Stimulated activated CD4-positive, alpha-beta T cell treated with anti-CD3 and anti-CD28 coated beads, Interleukin-4, amount 100 ng/mL, for 4 hours (primary cell): ENCODE measurements around the gene TRIP10.

Source experiments
- DNase-seq, 2 experiments: peaks; one replicate each; pipeline ENCODE4 v3.0.0-alpha.2; 2020

The TRIP10 gene

GRCh38 chr19:6729573-6730152 is 9.8 kb upstream of the TRIP10 start:
- no peak for DNase-seq

GRCh38 chr19:6730153-6730804 is 9.2 kb upstream of the TRIP10 start:
- peak; percentile 35 to 46 for DNase-seq

GRCh38 chr19:6730941-6731670 is 8.4 kb upstream of the TRIP10 start:
- no peak for DNase-seq

GRCh38 chr19:6731822-6732221 is 7.7 kb upstream of the TRIP10 start:
- DNase-seq = no peak

GRCh38 chr19:6732803-6733337 is 6.6 kb upstream of the TRIP10 start:
- no peak for DNase-seq

- no peak for DNase-seq
Measured at GRCh38 chr19:6733338-6734095, 6.0 kb upstream of the TRIP10 start.

- no peak for DNase-seq
Measured at GRCh38 chr19:6734096-6734696, 5.3 kb upstream of the TRIP10 start.

- DNase-seq = no peak
Measured at GRCh38 chr19:6735181-6735911, 4.1 kb upstream of the TRIP10 start.

GRCh38 chr19:6736169-6736916 is 3.1 kb upstream of the TRIP10 start:
- peak; percentile 53 to 65 for DNase-seq

GRCh38 chr19:6736917-6737283 is 2.6 kb upstream of the TRIP10 start:
- no peak for DNase-seq

- peak; percentile 98 to 100 for DNase-seq
Measured at GRCh38 chr19:6737284-6737872, 2.1 kb upstream of the TRIP10 start, which contains the start of gene GPR108. Gene GPR108 (minus strand): TSS chr19:6737580. CDS start chr19:6737576, 4 bp downstream.

GRCh38 chr19:6737873-6738786 is 1.4 kb upstream of the TRIP10 start:
- DNase-seq = peak; percentile 64 to 77

GRCh38 chr19:6738787-6739389 is 592 bp upstream of the TRIP10 start:
- DNase-seq = peak in 1 of 2 experiments; percentile 24

- no peak for DNase-seq
Measured at GRCh38 chr19:6739883-6740588, 556 bp downstream of the TRIP10 start.

- no peak for DNase-seq
Measured at GRCh38 chr19:6740589-6741343, 1.3 kb downstream of the TRIP10 start.

GRCh38 chr19:6743066-6743465 is 3.6 kb downstream of the TRIP10 start:
- DNase-seq = no peak

- DNase-seq = no peak
Measured at GRCh38 chr19:6743714-6744380, 4.4 kb downstream of the TRIP10 start.
